HG02798 (cell line): ENCODE data around the gene GNA14.
"Not testable (repeated sequence)": the region's sequence is repeated elsewhere in the genome, so short reads cannot be mapped to it uniquely, and the experiment has no call there.

ENCODE experiments used
- ATAC-seq: cut with Tn5 transposase; IDR thresholded peaks from one replicate; pipeline ENCODE4 v1.9.1; 2021; ENCODE audit warnings: mild to moderate bottlenecking; ENCODE audit not compliant: unreplicated experiment, poor library complexity

The GNA14 gene

GRCh38 chr9:77498891-77499290 lies 149.2 kb downstream of the GNA14 start:
- ATAC-seq: no peak

GRCh38 chr9:77497322-77498198 lies 150.6 kb downstream of the GNA14 start:
- no peak for ATAC-seq

DNA sequence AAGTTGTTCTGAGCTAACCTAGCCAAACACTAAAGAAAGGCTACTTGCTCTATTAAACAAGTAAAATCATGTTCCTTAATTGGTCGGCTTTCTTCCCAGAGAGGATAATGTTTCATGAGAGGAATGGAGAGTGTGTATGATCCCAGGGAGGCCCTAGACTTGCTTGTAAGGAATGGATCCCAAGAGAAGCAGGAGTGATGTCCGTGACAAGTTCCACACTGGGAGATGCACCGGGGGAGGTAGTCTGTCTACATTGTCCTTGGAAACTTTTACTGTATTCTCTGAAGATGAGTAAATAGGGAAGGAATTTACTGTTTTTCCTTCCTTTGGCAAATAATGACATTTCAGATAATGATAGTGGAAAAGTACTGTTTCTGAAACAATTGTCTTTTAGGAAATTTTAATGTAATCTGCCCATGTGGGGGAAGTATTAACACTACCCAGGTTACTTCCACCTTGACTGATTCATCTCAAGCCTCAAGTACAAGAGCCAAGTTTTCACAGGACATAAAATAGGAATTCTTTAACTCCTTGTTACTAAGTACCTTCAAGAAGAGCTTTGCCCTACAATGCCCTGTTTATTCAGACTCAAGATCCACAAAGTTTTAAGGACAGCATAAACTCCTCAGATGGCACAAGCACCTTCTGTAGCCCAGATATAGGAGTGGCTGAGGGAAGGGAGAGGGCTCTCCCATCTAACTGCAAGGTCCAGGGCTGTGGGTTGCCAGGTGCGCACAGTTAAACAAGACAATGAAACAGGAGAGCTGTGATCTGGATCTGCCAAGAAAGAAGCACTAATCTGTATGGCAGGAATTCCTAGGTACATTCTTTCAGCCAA lies 152.1 kb downstream of the GNA14 start:
- ATAC-seq: no peak

DNA sequence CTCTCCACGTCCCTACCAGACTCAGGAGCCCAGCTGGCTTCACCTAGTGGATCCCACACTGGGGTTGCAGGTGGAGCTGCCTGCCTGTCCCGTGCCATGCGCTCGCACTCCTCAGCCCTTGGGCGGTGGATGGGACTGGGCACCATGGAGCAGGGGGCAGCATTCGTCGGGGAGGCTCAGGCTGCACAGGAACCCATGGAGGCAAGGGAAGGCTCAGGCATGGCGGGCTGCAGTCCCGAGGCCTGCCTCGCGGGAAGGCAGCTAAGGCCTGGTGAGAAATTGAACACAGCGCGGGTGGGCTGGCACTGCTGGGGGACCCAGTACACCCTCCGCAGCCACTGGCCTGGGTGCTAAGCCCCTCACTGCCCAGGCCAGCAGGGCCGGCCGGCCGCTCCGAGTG lies 157.8 kb downstream of the GNA14 start:
- ATAC-seq: not testable (repeated sequence)

DNA sequence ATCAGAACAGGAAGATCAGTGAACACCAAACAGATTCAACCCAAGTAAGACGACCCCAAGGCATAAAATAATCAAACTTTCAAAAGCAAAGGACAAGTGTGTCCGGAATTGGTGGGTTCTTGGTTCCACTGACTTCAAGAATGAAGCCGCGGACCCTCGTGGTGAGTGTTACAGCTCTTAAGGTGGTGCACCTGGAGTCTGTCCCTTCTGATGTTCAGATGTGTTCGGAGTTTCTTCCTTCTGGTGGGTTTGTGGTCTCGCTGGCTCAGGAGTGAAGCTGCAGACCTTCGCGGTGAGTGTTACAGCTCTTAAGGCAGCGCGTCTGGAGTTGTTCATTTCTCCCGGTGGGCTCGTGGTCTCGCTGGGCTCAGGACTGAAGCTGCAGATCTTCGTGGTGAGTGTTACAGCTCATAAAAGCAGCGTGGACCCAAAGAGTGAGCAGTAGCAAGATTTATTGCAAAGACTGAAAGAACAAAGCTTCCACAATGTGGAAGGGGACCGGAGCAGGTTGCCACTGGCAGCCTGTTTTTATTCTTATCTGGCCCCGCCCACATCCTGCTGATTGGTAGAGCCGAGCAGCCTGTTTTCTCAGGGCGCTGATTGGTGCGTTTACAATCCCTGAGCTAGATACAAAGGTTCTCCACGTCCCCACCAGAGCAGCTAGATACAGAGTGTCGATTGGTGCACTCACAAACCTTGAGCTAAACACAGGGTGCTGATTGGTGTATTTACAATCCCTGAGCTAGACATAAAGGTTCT lies 158.5 kb downstream of the GNA14 start:
- not testable (repeated sequence) for ATAC-seq

- peak; percentile 37 for ATAC-seq
These were observed 159.5 kb downstream of the GNA14 start for GRCh38 chr9:77488439-77489126.

- no peak for ATAC-seq
These were observed 161.2 kb downstream of the GNA14 start for GRCh38 chr9:77486968-77487367.

- no peak for ATAC-seq
These were observed 161.7 kb downstream of the GNA14 start for GRCh38 chr9:77486463-77486862.

DNA sequence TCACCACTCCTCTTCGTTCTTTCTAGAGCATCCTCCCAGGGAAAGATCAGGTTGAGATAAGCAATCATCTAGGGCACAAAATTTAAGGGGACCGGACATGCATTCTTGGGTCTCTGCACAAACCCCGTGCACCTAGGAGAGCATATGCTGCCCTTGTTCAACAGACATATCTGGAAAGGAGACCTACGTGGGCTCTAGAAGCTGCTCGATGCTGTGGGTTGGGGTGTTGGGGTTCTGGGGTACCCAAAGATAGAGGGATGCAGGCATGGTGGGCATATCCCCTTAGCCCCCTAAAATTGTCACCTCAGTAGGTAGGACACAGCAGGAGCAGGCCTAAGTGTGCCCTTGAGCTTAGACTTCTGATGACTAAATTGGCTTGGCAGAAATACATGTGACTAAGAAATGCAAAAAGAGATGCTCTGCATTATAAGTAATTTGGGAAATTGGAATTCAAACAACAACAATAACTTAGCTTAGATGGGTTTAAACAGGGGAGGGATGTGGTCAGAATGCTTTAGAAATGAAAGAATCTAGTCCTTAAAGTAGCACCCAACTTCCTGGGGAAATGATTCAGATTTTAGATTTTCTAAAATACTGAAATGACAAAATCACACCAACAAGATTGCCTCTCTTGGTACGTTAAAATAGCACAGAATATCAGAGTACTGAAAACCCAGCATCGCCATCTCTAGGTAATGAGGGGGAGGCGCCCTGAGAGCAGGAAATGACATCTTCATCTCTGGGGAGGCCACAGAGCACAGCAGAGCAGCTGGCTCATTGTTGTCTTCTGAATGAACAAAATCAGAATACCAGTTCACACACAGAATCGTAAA lies 172.3 kb downstream of the GNA14 start:
- peak; percentile 85 for ATAC-seq

DNA sequence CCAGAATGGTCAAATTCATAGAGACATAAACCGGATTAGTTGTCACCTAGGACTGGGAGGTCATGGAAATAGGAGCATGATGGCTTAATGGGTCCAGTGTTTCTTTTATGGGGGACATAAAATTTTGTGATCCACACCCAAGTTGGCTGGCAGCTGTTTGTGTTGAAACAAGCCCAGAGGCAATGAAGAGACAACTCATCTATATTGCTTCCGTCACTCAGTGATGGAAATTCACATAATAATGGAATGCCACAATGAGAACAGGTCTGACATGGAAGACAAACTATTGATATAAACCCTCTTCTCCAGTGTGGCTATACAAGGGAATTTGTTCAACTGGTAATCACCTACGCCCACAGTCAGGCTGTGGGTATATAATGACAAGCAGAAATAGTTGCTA lies 173.2 kb downstream of the GNA14 start:
- ATAC-seq: no peak

DNA sequence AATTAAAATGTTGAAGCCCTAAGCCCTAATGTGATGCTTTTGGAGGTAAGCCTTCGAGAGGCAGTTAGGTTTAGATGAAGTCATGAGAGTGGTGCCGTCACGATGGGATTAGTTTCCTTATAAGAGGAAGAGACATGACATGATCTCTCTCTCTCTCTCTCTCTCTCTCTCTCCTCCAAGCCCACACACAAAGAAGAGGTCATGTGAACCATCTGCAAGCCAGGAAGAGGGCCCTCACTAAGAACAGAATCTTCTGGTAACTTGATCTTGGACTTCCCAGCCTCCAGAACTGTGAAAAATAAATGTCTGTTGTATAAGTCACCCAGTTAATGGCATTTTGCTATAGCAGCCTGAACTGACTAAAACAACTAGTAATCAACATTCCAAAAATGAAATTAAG lies 175.5 kb downstream of the GNA14 start:
- no peak for ATAC-seq

DNA sequence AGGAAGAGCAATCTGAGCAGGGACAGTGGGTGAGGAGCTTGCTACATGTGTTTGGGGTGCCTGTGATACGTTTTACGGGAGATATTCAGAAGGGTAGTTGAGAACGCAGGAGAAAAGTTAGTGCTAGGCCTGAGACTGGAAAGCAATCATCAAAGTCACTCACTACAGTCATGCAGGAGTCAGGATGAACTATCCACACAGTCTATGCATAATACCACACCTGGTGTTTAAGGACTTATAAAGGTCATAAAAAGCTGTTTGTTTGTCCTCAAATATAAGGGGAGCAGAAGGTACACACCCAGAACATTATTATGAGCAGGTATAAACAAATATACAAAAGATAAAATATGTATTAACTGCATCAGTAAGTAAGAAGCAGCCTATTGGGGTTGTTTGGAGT lies 176.6 kb downstream of the GNA14 start:
- ATAC-seq: no peak

DNA sequence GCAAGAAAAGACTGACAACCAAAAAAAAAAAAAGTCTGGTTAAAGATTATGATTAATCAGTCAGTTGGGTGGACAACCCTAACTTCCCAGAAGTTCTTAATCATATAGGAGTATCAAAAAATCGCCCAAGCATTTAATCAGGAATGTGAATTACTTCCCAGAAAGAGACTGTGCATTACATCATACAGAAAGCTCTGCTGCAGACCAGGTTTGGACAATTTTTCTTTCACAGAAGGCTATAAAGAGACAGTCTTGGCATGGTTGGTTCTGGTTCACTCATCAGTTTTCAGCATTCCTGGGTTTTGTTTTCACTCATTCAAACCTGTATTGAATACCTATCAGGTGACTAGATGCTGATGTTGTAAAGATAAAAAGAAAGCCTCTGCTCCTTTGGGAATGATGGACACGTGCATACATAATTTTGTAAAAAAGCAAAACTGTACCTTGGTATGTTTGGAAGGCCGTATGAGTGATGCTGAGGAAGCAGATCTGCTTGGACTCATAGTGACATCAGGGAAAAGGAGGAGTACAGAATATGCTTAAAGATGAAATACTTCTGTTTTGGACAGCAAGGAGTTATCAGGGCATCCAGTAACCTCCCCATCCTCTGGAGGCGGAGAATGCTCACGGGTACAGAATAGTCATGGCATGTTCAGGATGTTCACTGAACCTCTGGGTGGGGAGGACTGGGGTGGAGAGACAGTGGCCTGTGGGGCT lies 178.4 kb downstream of the GNA14 start:
- no peak for ATAC-seq

DNA sequence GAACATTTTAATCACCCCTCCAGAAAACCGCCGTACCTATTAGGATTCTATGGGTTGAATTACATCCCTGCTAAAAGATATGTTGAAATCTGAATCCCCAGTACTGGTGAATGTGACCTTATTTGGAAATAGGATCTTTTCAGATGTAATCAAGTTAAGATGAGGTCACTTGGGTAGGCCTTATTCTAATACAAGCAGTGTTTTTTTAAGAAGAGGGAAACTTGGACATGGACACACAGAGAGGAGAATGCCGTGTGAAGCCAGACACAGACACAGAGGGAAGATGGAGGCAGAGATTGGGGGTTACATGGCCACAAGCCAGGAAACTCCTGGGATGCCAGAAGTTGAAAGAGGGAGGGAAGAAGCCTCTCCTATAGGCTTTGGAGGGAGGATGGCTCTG lies 183.5 kb downstream of the GNA14 start:
- no peak for ATAC-seq

DNA sequence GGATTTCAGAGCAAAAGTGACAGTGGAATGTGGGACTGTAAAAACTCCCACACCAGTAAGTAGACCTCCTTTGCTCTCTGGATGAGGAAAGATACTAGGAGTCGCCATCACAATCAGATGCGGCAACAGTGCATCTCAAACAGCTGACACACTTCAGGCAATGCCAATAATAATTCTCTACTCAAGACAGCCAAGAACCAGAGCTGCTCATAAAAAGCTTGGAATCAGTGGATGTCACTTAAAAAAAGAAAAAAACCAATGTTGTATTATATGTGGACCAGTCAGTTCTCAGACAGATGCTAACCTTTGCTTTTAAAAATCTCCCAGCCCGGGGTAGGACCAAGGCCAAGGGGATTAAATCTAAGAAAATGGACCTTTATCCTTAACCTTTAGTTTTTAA lies 185.0 kb downstream of the GNA14 start:
- no peak for ATAC-seq

DNA sequence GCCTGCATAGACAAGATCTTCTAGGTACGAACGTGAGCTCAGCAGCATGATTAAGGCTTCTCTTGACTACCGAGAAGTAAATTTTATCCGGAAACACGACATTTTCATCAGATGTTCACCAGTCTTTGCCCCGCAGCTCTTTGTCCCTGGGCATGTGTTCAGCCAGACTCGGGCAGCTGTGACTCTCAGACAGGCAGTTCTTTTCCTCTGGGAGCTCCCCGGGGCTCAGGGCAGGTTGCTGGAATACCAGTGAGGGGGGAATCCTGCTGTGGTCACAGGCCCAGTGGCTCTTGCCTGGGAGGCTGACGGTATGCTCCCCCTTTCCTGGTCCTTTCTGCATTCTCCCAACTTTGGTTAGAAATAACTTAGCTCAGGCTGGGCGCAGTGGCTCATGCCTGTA lies 186.1 kb downstream of the GNA14 start:
- ATAC-seq: no peak

DNA sequence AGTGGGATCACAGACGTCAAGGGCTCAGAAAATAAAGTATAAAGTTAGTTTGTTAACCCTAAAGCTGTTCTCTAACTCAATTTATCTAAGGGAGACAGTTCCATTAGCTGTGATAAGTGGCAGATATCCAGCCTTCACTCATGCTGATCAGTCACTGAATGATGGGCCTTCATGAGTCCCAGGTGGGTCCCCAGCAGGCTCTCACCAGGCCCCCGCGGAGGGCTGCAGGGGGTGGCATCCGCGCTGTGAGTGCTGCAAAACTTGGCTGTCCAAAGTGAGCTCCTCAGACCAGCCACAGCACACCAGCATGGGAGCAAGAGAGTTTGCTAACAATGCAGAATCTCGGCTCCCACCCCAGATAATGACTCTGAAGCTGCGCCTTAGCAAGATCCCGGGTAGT lies 187.2 kb downstream of the GNA14 start:
- no peak for ATAC-seq

GRCh38 chr9:77457916-77458592 lies 190.1 kb downstream of the GNA14 start:
- ATAC-seq: peak; percentile 77
